Measurements from ENCODE around the gene FOXD4L3. TPM values are rescaled to one million over a fixed set of nuclear protein-coding genes. Genes with fewer than 3 reads are reported as not detected.
"Not testable (repeated sequence)": the region's sequence is repeated elsewhere in the genome, so short reads cannot be mapped to it uniquely, and the experiment has no call there.

Gene FOXD4L3
- not detected in 2 replicates for total RNA-seq

- intact Hi-C loops (cut with micrococcal nuclease); H3K27me3 Mint-ChIP-seq (ENCODE audit: low read depth); DNase-seq (ENCODE audit: low spot score); H3K9me3 Mint-ChIP-seq; H3K4me3 Mint-ChIP-seq (ENCODE audit: low read depth); H3K36me3 Mint-ChIP-seq (ENCODE audit: low read depth); H3K4me1 Mint-ChIP-seq (ENCODE audit: low read depth); H3K27ac Mint-ChIP-seq: not testable (repeated sequence)
Observed at GRCh38 chr9:68302567-68302966, at the start of gene FOXD4L3. TSS of gene FOXD4L3 (plus strand) at chr9:68302867. CDS start at chr9:68302952, 85 bp downstream.

GRCh38 chr9:68281041-68281440 is 21.6 kb upstream of the FOXD4L3 start:
- intact Hi-C loops (cut with micrococcal nuclease); H3K4me1 Mint-ChIP-seq (ENCODE audit: low read depth); H3K27me3 Mint-ChIP-seq (ENCODE audit: low read depth); H3K36me3 Mint-ChIP-seq (ENCODE audit: low read depth); H3K4me3 Mint-ChIP-seq (ENCODE audit: low read depth); DNase-seq (ENCODE audit: low spot score); H3K27ac Mint-ChIP-seq; H3K9me3 Mint-ChIP-seq: not testable (repeated sequence)

DNA sequence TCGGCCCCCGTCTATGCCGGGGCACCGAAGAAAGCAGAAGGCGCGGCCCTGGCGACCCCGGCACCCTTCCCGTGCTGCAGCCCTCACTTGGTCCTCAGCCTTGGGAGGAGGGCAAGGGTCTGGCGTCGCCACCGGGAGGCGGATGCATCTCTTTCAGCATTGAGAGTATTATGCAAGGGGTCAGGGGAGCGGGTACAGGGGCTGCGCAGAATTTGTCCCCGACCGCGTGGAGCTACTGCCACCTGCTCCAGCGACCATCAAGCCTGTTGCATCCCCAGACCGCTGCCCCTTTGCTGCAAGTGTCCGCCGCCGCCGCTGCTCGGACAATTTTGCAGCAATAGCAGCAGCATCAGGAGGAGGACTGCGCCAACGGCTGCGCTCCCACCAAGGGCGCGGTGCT is 1.1 kb downstream of the FOXD4L3 start:
- H3K4me1 Mint-ChIP-seq (ENCODE audit: low read depth); H3K27me3 Mint-ChIP-seq (ENCODE audit: low read depth); H3K27ac Mint-ChIP-seq; H3K9me3 Mint-ChIP-seq; intact Hi-C loops (cut with micrococcal nuclease); DNase-seq (ENCODE audit: low spot score); H3K36me3 Mint-ChIP-seq (ENCODE audit: low read depth); H3K4me3 Mint-ChIP-seq (ENCODE audit: low read depth): not testable (repeated sequence)

DNA sequence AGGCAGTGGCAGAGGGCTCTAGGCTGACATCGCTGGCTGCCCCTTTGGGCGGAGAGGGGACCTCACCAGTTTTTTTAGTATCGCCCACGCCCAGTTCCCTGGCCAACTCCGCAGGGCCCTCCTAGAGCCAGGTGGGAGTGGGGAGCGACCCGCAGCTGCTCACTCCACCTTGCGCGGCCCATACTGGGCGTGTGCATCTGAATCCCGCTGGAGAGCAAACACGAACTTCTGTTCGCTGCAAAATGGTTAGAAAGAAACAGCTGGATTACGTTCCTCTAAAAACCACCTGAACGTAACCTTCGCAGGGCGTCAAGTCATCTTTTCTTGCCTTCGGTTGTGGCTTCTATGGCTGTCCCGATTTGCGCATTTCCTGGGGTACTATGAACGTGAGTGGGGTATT is 1.5 kb downstream of the FOXD4L3 start:
- DNase-seq (ENCODE audit: low spot score); H3K36me3 Mint-ChIP-seq (ENCODE audit: low read depth); H3K4me1 Mint-ChIP-seq (ENCODE audit: low read depth); H3K9me3 Mint-ChIP-seq; H3K4me3 Mint-ChIP-seq (ENCODE audit: low read depth); intact Hi-C loops (cut with micrococcal nuclease); H3K27ac Mint-ChIP-seq; H3K27me3 Mint-ChIP-seq (ENCODE audit: low read depth): not testable (repeated sequence)

DNA sequence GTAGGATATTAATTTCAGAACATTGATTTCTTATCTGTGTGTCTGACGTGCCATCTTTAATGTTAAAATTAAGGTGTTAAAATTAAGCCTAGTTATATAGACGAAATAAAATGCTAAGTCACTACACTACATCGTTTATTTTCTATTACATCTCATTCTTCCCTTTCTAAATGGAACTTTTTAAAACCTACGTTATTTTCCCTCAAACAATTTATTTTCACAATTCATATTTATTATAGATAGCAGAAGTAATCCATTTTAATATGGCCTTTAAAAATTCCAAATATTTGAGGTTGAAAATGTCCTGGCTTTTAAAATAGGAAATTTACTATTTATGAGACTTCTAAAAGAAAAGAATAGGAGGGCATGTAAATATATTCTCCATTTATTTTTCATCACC is 2.1 kb downstream of the FOXD4L3 start:
- H3K36me3 Mint-ChIP-seq (ENCODE audit: low read depth); intact Hi-C loops (cut with micrococcal nuclease); DNase-seq (ENCODE audit: low spot score); H3K4me1 Mint-ChIP-seq (ENCODE audit: low read depth); H3K27ac Mint-ChIP-seq; H3K4me3 Mint-ChIP-seq (ENCODE audit: low read depth); H3K27me3 Mint-ChIP-seq (ENCODE audit: low read depth); H3K9me3 Mint-ChIP-seq: not testable (repeated sequence)

DNA sequence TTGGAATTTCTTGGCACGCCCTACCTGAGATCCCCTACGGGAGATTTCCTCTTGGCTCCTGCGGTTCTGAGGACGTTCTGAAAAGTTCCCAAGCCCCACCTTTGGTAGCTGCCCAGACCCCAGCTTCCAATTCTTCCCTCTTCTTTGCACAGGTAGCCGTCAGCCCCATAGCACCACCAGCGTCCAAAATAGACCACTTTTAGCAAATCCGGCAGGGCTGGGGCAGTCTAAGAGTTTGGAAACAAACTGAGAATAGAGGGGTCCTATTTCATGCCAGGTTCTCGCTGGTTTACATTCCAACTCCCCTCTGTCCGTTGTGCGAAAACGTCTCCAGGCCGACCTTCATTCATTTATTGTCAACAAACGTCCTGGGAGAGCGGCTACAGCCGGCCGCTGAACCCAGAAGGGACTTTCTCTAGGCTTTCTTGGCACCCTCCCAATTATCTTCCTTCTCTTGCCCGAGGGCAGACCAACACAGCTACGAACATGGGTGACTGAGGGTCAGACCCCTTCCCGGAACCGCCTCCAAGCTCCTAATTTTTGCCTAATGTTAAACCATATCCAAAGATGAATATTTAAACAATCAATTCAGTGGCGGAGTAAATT is 3.1 kb downstream of the FOXD4L3 start:
- intact Hi-C loops (cut with micrococcal nuclease); H3K36me3 Mint-ChIP-seq (ENCODE audit: low read depth); DNase-seq (ENCODE audit: low spot score); H3K27me3 Mint-ChIP-seq (ENCODE audit: low read depth); H3K4me3 Mint-ChIP-seq (ENCODE audit: low read depth); H3K27ac Mint-ChIP-seq; H3K4me1 Mint-ChIP-seq (ENCODE audit: low read depth); H3K9me3 Mint-ChIP-seq: not testable (repeated sequence)

DNA sequence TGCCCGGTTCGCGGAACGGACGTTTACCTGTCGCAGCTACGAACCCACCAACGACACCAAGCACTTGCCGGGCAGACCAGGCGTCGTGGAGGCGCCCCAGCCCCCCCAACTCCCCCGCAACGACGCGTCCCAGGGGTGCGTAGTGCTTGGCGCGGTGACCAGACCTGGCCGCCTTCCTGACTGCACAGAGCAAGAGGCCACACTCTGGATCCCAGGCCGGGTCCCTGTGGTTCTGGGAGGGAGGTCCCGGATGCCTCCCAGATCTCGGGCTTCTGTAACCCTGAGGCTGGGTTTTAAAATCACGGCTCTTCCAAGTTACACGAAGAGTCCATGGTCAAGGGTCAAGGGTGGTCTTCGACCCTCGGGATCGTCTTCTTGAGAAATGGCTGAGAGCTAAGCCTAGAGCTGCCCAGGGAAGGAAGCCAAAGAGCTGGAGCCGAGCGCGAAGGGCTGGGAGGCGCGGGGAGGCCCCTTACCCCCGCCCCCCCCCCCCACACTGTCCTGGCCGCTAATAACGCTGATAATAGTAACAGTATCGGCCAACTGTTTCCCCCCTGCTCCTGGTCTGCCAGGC is 3.8 kb downstream of the FOXD4L3 start:
- H3K27me3 Mint-ChIP-seq (ENCODE audit: low read depth); intact Hi-C loops (cut with micrococcal nuclease); H3K36me3 Mint-ChIP-seq (ENCODE audit: low read depth); H3K4me3 Mint-ChIP-seq (ENCODE audit: low read depth); DNase-seq (ENCODE audit: low spot score); H3K4me1 Mint-ChIP-seq (ENCODE audit: low read depth); H3K27ac Mint-ChIP-seq; H3K9me3 Mint-ChIP-seq: not testable (repeated sequence)

DNA sequence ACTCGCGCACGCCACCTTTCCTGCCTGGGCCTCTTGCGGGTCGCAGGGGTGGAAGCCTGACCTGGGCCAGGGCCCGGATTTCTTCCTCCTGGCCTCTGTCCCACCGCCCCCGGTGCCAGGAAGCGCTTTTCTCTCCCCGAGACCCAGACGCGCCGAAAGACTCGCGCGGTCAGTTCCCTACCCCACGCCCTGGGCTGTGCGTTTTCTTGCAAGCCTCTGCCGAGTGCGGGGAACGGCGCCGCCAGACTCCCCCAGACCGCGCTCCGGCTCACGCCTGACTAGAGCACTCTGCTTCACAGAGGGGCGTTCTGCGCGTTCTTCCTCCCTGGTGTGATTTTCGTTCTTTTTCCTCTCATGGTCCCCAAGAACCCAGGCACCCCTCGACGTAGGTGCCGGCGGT is 4.5 kb downstream of the FOXD4L3 start:
- DNase-seq (ENCODE audit: low spot score); H3K36me3 Mint-ChIP-seq (ENCODE audit: low read depth); intact Hi-C loops (cut with micrococcal nuclease); H3K27me3 Mint-ChIP-seq (ENCODE audit: low read depth); H3K4me3 Mint-ChIP-seq (ENCODE audit: low read depth); H3K4me1 Mint-ChIP-seq (ENCODE audit: low read depth); H3K27ac Mint-ChIP-seq; H3K9me3 Mint-ChIP-seq: not testable (repeated sequence)

- H3K9me3 Mint-ChIP-seq; DNase-seq (ENCODE audit: low spot score); H3K27me3 Mint-ChIP-seq (ENCODE audit: low read depth); H3K4me1 Mint-ChIP-seq (ENCODE audit: low read depth); H3K4me3 Mint-ChIP-seq (ENCODE audit: low read depth); intact Hi-C loops (cut with micrococcal nuclease); H3K27ac Mint-ChIP-seq; H3K36me3 Mint-ChIP-seq (ENCODE audit: low read depth): not testable (repeated sequence)
Observed at GRCh38 chr9:68307654-68308053, 5.0 kb downstream of the FOXD4L3 start.

GRCh38 chr9:68311208-68311607 is 8.5 kb downstream of the FOXD4L3 start:
- H3K4me3 Mint-ChIP-seq (ENCODE audit: low read depth); H3K27me3 Mint-ChIP-seq (ENCODE audit: low read depth); intact Hi-C loops (cut with micrococcal nuclease); H3K4me1 Mint-ChIP-seq (ENCODE audit: low read depth); H3K9me3 Mint-ChIP-seq; H3K27ac Mint-ChIP-seq; H3K36me3 Mint-ChIP-seq (ENCODE audit: low read depth); DNase-seq (ENCODE audit: low spot score): not testable (repeated sequence)

GRCh38 chr9:68318209-68318608 is 15.5 kb downstream of the FOXD4L3 start:
- DNase-seq (ENCODE audit: low spot score); H3K9me3 Mint-ChIP-seq; intact Hi-C loops (cut with micrococcal nuclease); H3K27ac Mint-ChIP-seq; H3K27me3 Mint-ChIP-seq (ENCODE audit: low read depth); H3K36me3 Mint-ChIP-seq (ENCODE audit: low read depth); H3K4me1 Mint-ChIP-seq (ENCODE audit: low read depth); H3K4me3 Mint-ChIP-seq (ENCODE audit: low read depth): not testable (repeated sequence)

GRCh38 chr9:68323749-68324148 is 21.1 kb downstream of the FOXD4L3 start:
- H3K4me1 Mint-ChIP-seq (ENCODE audit: low read depth); DNase-seq (ENCODE audit: low spot score); H3K36me3 Mint-ChIP-seq (ENCODE audit: low read depth); H3K9me3 Mint-ChIP-seq; H3K27me3 Mint-ChIP-seq (ENCODE audit: low read depth); intact Hi-C loops (cut with micrococcal nuclease); H3K27ac Mint-ChIP-seq; H3K4me3 Mint-ChIP-seq (ENCODE audit: low read depth): not testable (repeated sequence)

- H3K27ac Mint-ChIP-seq; H3K4me3 Mint-ChIP-seq (ENCODE audit: low read depth); intact Hi-C loops (cut with micrococcal nuclease); DNase-seq (ENCODE audit: low spot score); H3K4me1 Mint-ChIP-seq (ENCODE audit: low read depth); H3K9me3 Mint-ChIP-seq; H3K27me3 Mint-ChIP-seq (ENCODE audit: low read depth); H3K36me3 Mint-ChIP-seq (ENCODE audit: low read depth): not testable (repeated sequence)
Observed at GRCh38 chr9:68324518-68324917, 21.9 kb downstream of the FOXD4L3 start.

DNA sequence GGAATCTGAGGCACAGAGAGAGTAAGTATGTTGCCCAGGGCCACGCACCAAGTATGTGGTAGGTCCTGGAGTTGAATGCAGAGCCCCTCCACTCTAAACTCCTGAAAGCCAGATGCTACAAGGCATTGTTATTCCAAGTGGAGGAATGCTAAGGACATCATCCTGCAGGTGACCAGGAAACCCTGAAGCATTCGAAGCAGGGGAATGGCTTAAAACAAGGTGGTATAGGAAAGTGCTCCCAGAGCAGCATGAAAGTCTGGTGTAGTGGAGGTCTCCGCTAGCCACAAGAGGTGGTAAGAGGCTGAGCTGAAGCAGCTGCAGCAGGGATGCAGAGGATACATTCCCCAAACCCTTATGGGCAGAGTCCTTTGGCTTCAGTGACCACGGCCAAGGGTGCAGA is 26.4 kb downstream of the FOXD4L3 start:
- H3K27ac Mint-ChIP-seq; intact Hi-C loops (cut with micrococcal nuclease); H3K36me3 Mint-ChIP-seq (ENCODE audit: low read depth); DNase-seq (ENCODE audit: low spot score); H3K4me3 Mint-ChIP-seq (ENCODE audit: low read depth); H3K9me3 Mint-ChIP-seq; H3K27me3 Mint-ChIP-seq (ENCODE audit: low read depth); H3K4me1 Mint-ChIP-seq (ENCODE audit: low read depth): not testable (repeated sequence)

Measured in activated T-helper 2 cell treated with anti-CD3 and anti-CD28 coated beads, Interferon-gamma antibody, Interleukin-2, Interleukin-4, amounts not matched to agents 10 μg/mL and 5 μg/mL and 100 μg/mL, durations not matched to agents 14 hours and 24 hours and 36 hours (primary cell).